ENCODE measurements around the gene CHRM5.

Gene CHRM5

GRCh38 chr15:34059476-34059875, 91.2 kb downstream of the CHRM5 start:
- Histone ChIP-seq H2AFZ (ENCODE audit: low read length) (no peak overlapping the region), H2BK5ac (ENCODE audit: low read length) (no peak overlapping the region), H4K8ac (ENCODE audit: low read depth, low read length) (no peak overlapping the region), H3K4me3 (ENCODE audit: low read length in 2 of 2) (no peak overlapping the region), H3K9ac (ENCODE audit: low read depth, low read length, poor library complexity) (no peak overlapping the region), H2AK5ac (ENCODE audit: low read depth, low read length) (no peak overlapping the region), H3K79me1 (ENCODE audit: low read depth, low read length) (no peaks in the 10 kb centered on the region), H3K27ac (replicated peaks; ENCODE audit: low read length) (no peak overlapping the region), H3K4ac (ENCODE audit: low read length) (no peak overlapping the region), H3K36me3 (replicated peaks in 1 of 2; ENCODE audit: control insufficient read depth in 2 of 2, insufficient read depth in 2 of 2, low read length in 2 of 2) (no peaks in the 10 kb centered on the region), H3K18ac (ENCODE audit: low read length) (no peak overlapping the region), H3K4me1 (ENCODE audit: control insufficient read depth in 2 of 2, insufficient read depth in 1 of 2, low read depth in 1 of 2, low read length in 2 of 2) (no peaks in the 10 kb centered on the region), H2BK120ac (ENCODE audit: low read depth, low read length) (no peak overlapping the region), H3K14ac (ENCODE audit: low read length) (no peak overlapping the region), H3K27me3 (ENCODE audit: control insufficient read depth in 3 of 3, insufficient read depth in 3 of 3, low read depth in 1 of 3, low read length in 3 of 3) (peaks cover 0 to 4% (median 0%) of the 10 kb centered on the region in 3 experiments), H3K9me3 (replicated peaks in 1 of 2; ENCODE audit: control insufficient read depth in 2 of 2, insufficient read depth in 1 of 2, low read depth in 1 of 2, low read length in 2 of 2) (no peaks in the 10 kb centered on the region), H4K91ac (ENCODE audit: low read depth, low read length, poor library complexity) (no peak overlapping the region), H2BK15ac (ENCODE audit: low read length) (no peak overlapping the region), H2BK12ac (ENCODE audit: low read length) (no peak overlapping the region), H3K4me2 (ENCODE audit: insufficient read depth, low read length, poor library complexity, severe bottlenecking) (no peak overlapping the region), H3K23ac (ENCODE audit: low read depth, low read length, poor library complexity) (no peak overlapping the region)
- no peak for DNase-seq (ENCODE audit: low spot score)
- WGBS, 2 donors (ENCODE audit: extremely low coverage in 2 of 2, insufficient read length in 2 of 2, insufficient replicate concordance in 1 of 2), result no CpG with 5 or more reads among the region's 2 CpGs

GRCh38 chr15:34059946-34060345, 91.6 kb downstream of the CHRM5 start:
- DNase-seq (ENCODE audit: low spot score), result no peak
- no peaks in the 10 kb centered on the region for H3K4me1 ChIP-seq (ENCODE audit: control insufficient read depth in 2 of 2, insufficient read depth in 1 of 2, low read depth in 1 of 2, low read length in 2 of 2)
- H3K4ac ChIP-seq (ENCODE audit: low read length), result no peak overlapping the region
- peaks cover 0 to 4% (median 0%) of the 10 kb centered on the region in 3 experiments for H3K27me3 ChIP-seq (ENCODE audit: control insufficient read depth in 3 of 3, insufficient read depth in 3 of 3, low read depth in 1 of 3, low read length in 3 of 3)
- no peak overlapping the region for H3K4me3 ChIP-seq (ENCODE audit: low read length in 2 of 2)
- no CpG with 5 or more reads among the region's 3 CpGs for WGBS, 2 donors (ENCODE audit: extremely low coverage in 2 of 2, insufficient read length in 2 of 2, insufficient replicate concordance in 1 of 2)
- H3K23ac ChIP-seq (ENCODE audit: low read depth, low read length, poor library complexity), result no peak overlapping the region
- no peak overlapping the region for H2AK5ac ChIP-seq (ENCODE audit: low read depth, low read length)
- H4K8ac ChIP-seq (ENCODE audit: low read depth, low read length), result no peak overlapping the region
- H2AFZ ChIP-seq (ENCODE audit: low read length), result no peak overlapping the region
- H3K36me3 ChIP-seq (replicated peaks in 1 of 2; ENCODE audit: control insufficient read depth in 2 of 2, insufficient read depth in 2 of 2, low read length in 2 of 2), result no peaks in the 10 kb centered on the region
- H2BK15ac ChIP-seq (ENCODE audit: low read length), result no peak overlapping the region
- H3K14ac ChIP-seq (ENCODE audit: low read length), result no peak overlapping the region
- no peak overlapping the region for H2BK12ac ChIP-seq (ENCODE audit: low read length)
- H2BK5ac ChIP-seq (ENCODE audit: low read length), result no peak overlapping the region
- H2BK120ac ChIP-seq (ENCODE audit: low read depth, low read length), result no peak overlapping the region
- H3K18ac ChIP-seq (ENCODE audit: low read length), result no peak overlapping the region
- no peak overlapping the region for H3K4me2 ChIP-seq (ENCODE audit: insufficient read depth, low read length, poor library complexity, severe bottlenecking)
- H3K9me3 ChIP-seq (replicated peaks in 1 of 2; ENCODE audit: control insufficient read depth in 2 of 2, insufficient read depth in 1 of 2, low read depth in 1 of 2, low read length in 2 of 2), result no peaks in the 10 kb centered on the region
- H4K91ac ChIP-seq (ENCODE audit: low read depth, low read length, poor library complexity), result no peak overlapping the region
- no peak overlapping the region for H3K27ac ChIP-seq (replicated peaks; ENCODE audit: low read length)
- H3K79me1 ChIP-seq (ENCODE audit: low read depth, low read length), result no peaks in the 10 kb centered on the region
- H3K9ac ChIP-seq (ENCODE audit: low read depth, low read length, poor library complexity), result no peak overlapping the region

- H2BK15ac ChIP-seq (ENCODE audit: low read length), result no peak overlapping the region
- H2BK5ac ChIP-seq (ENCODE audit: low read length), result no peak overlapping the region
- H3K27ac ChIP-seq (replicated peaks; ENCODE audit: low read length), result no peak overlapping the region
- H3K23ac ChIP-seq (ENCODE audit: low read depth, low read length, poor library complexity), result no peak overlapping the region
- H3K79me1 ChIP-seq (ENCODE audit: low read depth, low read length), result no peaks in the 10 kb centered on the region
- H2AK5ac ChIP-seq (ENCODE audit: low read depth, low read length), result no peak overlapping the region
- H2BK120ac ChIP-seq (ENCODE audit: low read depth, low read length), result no peak overlapping the region
- H3K4ac ChIP-seq (ENCODE audit: low read length), result no peak overlapping the region
- H3K36me3 ChIP-seq (replicated peaks in 1 of 2; ENCODE audit: control insufficient read depth in 2 of 2, insufficient read depth in 2 of 2, low read length in 2 of 2), result no peaks in the 10 kb centered on the region
- no peak overlapping the region for H3K18ac ChIP-seq (ENCODE audit: low read length)
- WGBS, 2 donors (ENCODE audit: extremely low coverage in 2 of 2, insufficient read length in 2 of 2, insufficient replicate concordance in 1 of 2), result no CpG with 5 or more reads among the region's 1 CpG
- no peak overlapping the region for H2BK12ac ChIP-seq (ENCODE audit: low read length)
- no peak overlapping the region for H3K9ac ChIP-seq (ENCODE audit: low read depth, low read length, poor library complexity)
- H4K91ac ChIP-seq (ENCODE audit: low read depth, low read length, poor library complexity), result no peak overlapping the region
- no peak overlapping the region for H2AFZ ChIP-seq (ENCODE audit: low read length)
- DNase-seq (ENCODE audit: low spot score), result no peak
- no peak overlapping the region for H3K4me3 ChIP-seq (ENCODE audit: low read length in 2 of 2)
- H3K4me1 ChIP-seq (ENCODE audit: control insufficient read depth in 2 of 2, insufficient read depth in 1 of 2, low read depth in 1 of 2, low read length in 2 of 2), result no peaks in the 10 kb centered on the region
- no peak overlapping the region for H3K14ac ChIP-seq (ENCODE audit: low read length)
- H3K9me3 ChIP-seq (replicated peaks in 1 of 2; ENCODE audit: control insufficient read depth in 2 of 2, insufficient read depth in 1 of 2, low read depth in 1 of 2, low read length in 2 of 2), result no peaks in the 10 kb centered on the region
- H4K8ac ChIP-seq (ENCODE audit: low read depth, low read length), result no peak overlapping the region
- no peak overlapping the region for H3K4me2 ChIP-seq (ENCODE audit: insufficient read depth, low read length, poor library complexity, severe bottlenecking)
- H3K27me3 ChIP-seq (ENCODE audit: control insufficient read depth in 3 of 3, insufficient read depth in 3 of 3, low read depth in 1 of 3, low read length in 3 of 3), result peaks cover 0 to 2% (median 0%) of the 10 kb centered on the region in 3 experiments
Measured at GRCh38 chr15:34064438-34064837, 96.1 kb downstream of the CHRM5 start.

GRCh38 chr15:34065261-34065660, 97.0 kb downstream of the CHRM5 start:
- no peaks in the 10 kb centered on the region for H3K9me3 ChIP-seq (replicated peaks in 1 of 2; ENCODE audit: control insufficient read depth in 2 of 2, insufficient read depth in 1 of 2, low read depth in 1 of 2, low read length in 2 of 2)
- whole genome bisulfite sequencing, 2 donors (ENCODE audit: extremely low coverage in 2 of 2, insufficient read length in 2 of 2, insufficient replicate concordance in 1 of 2), result no CpG with 5 or more reads among the region's 3 CpGs

More at GRCh38 chr15:34065261-34065660, 97.0 kb downstream of the CHRM5 start:
- no peak overlapping the region for H3K9ac ChIP-seq (ENCODE audit: low read depth, low read length, poor library complexity)
- peak overlapping the region; percentile 7 for H2AFZ ChIP-seq (ENCODE audit: low read length)
- no peak overlapping the region for H2BK5ac ChIP-seq (ENCODE audit: low read length)
- no peak overlapping the region for H2BK12ac ChIP-seq (ENCODE audit: low read length)
- H3K79me1 ChIP-seq (ENCODE audit: low read depth, low read length), result no peaks in the 10 kb centered on the region
- no peak overlapping the region for H3K4me2 ChIP-seq (ENCODE audit: insufficient read depth, low read length, poor library complexity, severe bottlenecking)
- DNase-seq (ENCODE audit: low spot score), result no peak
- no peaks in the 10 kb centered on the region for H3K36me3 ChIP-seq (replicated peaks in 1 of 2; ENCODE audit: control insufficient read depth in 2 of 2, insufficient read depth in 2 of 2, low read length in 2 of 2)
- H3K23ac ChIP-seq (ENCODE audit: low read depth, low read length, poor library complexity), result no peak overlapping the region
- H3K27ac ChIP-seq (replicated peaks; ENCODE audit: low read length), result no peak overlapping the region
- H4K8ac ChIP-seq (ENCODE audit: low read depth, low read length), result no peak overlapping the region
- H3K27me3 ChIP-seq (ENCODE audit: control insufficient read depth in 3 of 3, insufficient read depth in 3 of 3, low read depth in 1 of 3, low read length in 3 of 3), result no peaks in the 10 kb centered on the region
- no peak overlapping the region for H2AK5ac ChIP-seq (ENCODE audit: low read depth, low read length)
- H3K4ac ChIP-seq (ENCODE audit: low read length), result no peak overlapping the region
- no peak overlapping the region for H2BK120ac ChIP-seq (ENCODE audit: low read depth, low read length)
- no peaks in the 10 kb centered on the region for H3K4me1 ChIP-seq (ENCODE audit: control insufficient read depth in 2 of 2, insufficient read depth in 1 of 2, low read depth in 1 of 2, low read length in 2 of 2)
- H3K14ac ChIP-seq (ENCODE audit: low read length), result no peak overlapping the region
- no peak overlapping the region for H4K91ac ChIP-seq (ENCODE audit: low read depth, low read length, poor library complexity)
- no peak overlapping the region for H3K18ac ChIP-seq (ENCODE audit: low read length)
- no peak overlapping the region for H3K4me3 ChIP-seq (ENCODE audit: low read length in 2 of 2)
- H2BK15ac ChIP-seq (ENCODE audit: low read length), result no peak overlapping the region
